Testis (tissue), 2 donors: ENCODE results near the gene CNFN.

ENCODE experiments used
- POLR2A ChIP-seq: fragments of 450-650 bp; IDR thresholded peaks from one replicate; pipeline ENCODE4 v1.6.1; 2017; ENCODE audit warnings: antibody characterized with exemption, mild to moderate bottlenecking, moderate library complexity
- TF ChIP-seq, protein P1 (sequence below), 3 experiments: fragments of 450-650 bp in 2 of 3; fragments of 200-600 bp in 1 of 3; sonication (generic) in 1 of 3; IDR thresholded peaks; one replicate each; pipeline ENCODE4 v1.5.1; 2016 to 2019; ENCODE audit warnings: antibody characterized with exemption in 3 of 3, mild to moderate bottlenecking in 2 of 3, moderate library complexity in 1 of 3

GRCh38 chr19:42426643-42427042 is 36.5 kb upstream of the CNFN start:
- TF ChIP-seq, protein P1, sequence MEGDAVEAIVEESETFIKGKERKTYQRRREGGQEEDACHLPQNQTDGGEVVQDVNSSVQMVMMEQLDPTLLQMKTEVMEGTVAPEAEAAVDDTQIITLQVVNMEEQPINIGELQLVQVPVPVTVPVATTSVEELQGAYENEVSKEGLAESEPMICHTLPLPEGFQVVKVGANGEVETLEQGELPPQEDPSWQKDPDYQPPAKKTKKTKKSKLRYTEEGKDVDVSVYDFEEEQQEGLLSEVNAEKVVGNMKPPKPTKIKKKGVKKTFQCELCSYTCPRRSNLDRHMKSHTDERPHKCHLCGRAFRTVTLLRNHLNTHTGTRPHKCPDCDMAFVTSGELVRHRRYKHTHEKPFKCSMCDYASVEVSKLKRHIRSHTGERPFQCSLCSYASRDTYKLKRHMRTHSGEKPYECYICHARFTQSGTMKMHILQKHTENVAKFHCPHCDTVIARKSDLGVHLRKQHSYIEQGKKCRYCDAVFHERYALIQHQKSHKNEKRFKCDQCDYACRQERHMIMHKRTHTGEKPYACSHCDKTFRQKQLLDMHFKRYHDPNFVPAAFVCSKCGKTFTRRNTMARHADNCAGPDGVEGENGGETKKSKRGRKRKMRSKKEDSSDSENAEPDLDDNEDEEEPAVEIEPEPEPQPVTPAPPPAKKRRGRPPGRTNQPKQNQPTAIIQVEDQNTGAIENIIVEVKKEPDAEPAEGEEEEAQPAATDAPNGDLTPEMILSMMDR (IDR thresholded peaks at IDR 0.05), result no peak
- no peak for TF ChIP-seq POLR2A
